PC-9 (cell line): ENCODE results near the gene PKHD1. TPM values are rescaled to one million over a fixed set of nuclear protein-coding genes. Genes with fewer than 3 reads are reported as not detected.
"Not testable (repeated sequence)": the region's sequence is repeated elsewhere in the genome, so short reads cannot be mapped to it uniquely, and the experiment has no call there.

Experiments
- BruUV-seq: library from RNA; stranded (reverse); fragments of 400-500 nt; replicated peaks from 2 replicates; lab custom pipeline; 2021; lab: Mats Ljungman, UMichigan
- CTCF ChIA-PET: fragments of 300-600 bp; sonication (Branson Sonifier 250); formaldehyde crosslinking; loops from one replicate; lab custom pipeline; 2022; ENCODE audit warnings: antibody characterized with exemption; lab: Charles Lee
- POLR2A ChIA-PET: fragments of 300-600 bp; sonication (Branson Sonifier 250); formaldehyde crosslinking; loops from one replicate; lab custom pipeline; 2022; ENCODE audit warnings: antibody characterized with exemption; ENCODE audit not compliant: unreplicated experiment; lab: Charles Lee
- DNase-seq, 2 experiments: peaks; one replicate each; pipeline versions ENCODE4 v3.0.0 to v3.0.0-alpha.2; 2015 to 2022; ENCODE audit warnings: mixed read lengths in 1 of 2
- H2AFZ ChIP-seq: fragments of 200-600 bp; sonication (generic); 2 replicates; pipeline ENCODE4 v1.8.1; 2017; ENCODE audit warnings: antibody characterized with exemption
- H3F3A ChIP-seq: fragments of 200-600 bp; sonication (generic); 2 replicates; pipeline ENCODE4 v1.8.1; 2017; ENCODE audit warnings: antibody characterized with exemption, mild to moderate bottlenecking, low read depth; ENCODE audit not compliant: insufficient read depth
- H3K27ac ChIP-seq: fragments of 200-600 bp; sonication (generic); 2 replicates; pipeline ENCODE4 v1.6.1; 2016; ENCODE audit warnings: mixed run types
- H3K27me3 ChIP-seq: fragments of 200-600 bp; sonication (generic); 2 replicates; pipeline ENCODE4 v1.6.1; 2016; ENCODE audit warnings: low read depth, mixed run types; ENCODE audit not compliant: insufficient read depth
- H3K36me3 ChIP-seq: fragments of 200-600 bp; sonication (generic); 2 replicates; pipeline ENCODE4 v1.6.1; 2016; ENCODE audit warnings: low read depth, mixed run types
- H3K4me1 ChIP-seq: fragments of 200-600 bp; sonication (generic); replicated peaks from 2 replicates; pipeline ENCODE4 v1.6.1; 2016; ENCODE audit warnings: mixed run types; ENCODE audit not compliant: insufficient read depth
- H3K4me2 ChIP-seq: fragments of 200-600 bp; sonication (generic); 2 replicates; pipeline ENCODE4 v1.6.1; 2017; ENCODE audit warnings: mixed run types
- H3K4me3 ChIP-seq: fragments of 200-600 bp; sonication (generic); 2 replicates; pipeline ENCODE4 v1.6.1; 2016; ENCODE audit warnings: mixed run types
- H3K79me2 ChIP-seq: fragments of 200-600 bp; sonication (generic); 2 replicates; pipeline ENCODE4 v1.6.1; 2017; ENCODE audit warnings: low read depth, mixed run types
- H3K9me2 ChIP-seq: fragments of 200-600 bp; sonication (generic); 2 replicates; pipeline ENCODE4 v1.8.1; 2017; ENCODE audit warnings: mild to moderate bottlenecking; ENCODE audit not compliant: insufficient read depth
- H3K9me3 ChIP-seq: fragments of 200-600 bp; sonication (generic); 2 replicates; pipeline ENCODE4 v1.8.1; 2016; ENCODE audit warnings: low read depth; ENCODE audit not compliant: insufficient read depth
- H4K20me1 ChIP-seq: fragments of 200-600 bp; sonication (generic); 2 replicates; pipeline ENCODE4 v1.8.1; 2017; ENCODE audit not compliant: insufficient read depth
- EZH2 ChIP-seq: fragments of 200-600 bp; sonication (generic); IDR thresholded peaks from 2 replicates; pipeline ENCODE4 v1.8.0; 2017; ENCODE audit warnings: antibody characterized with exemption, low read depth
- intact Hi-C: fragments of 100-400 bp; cut with micrococcal nuclease; formaldehyde crosslinking; loops from one replicate; pipeline ENCODE4 v1.10.0; 2022; ENCODE audit not compliant: unreplicated experiment
- total RNA-seq: library from RNA; stranded (reverse); gene quantifications from 2 replicates; pipeline ENCODE4 v1.2.3, GENCODE V29; 2021
- TF ChIP-seq, protein P1 (sequence below): fragments of 200-600 bp; sonication (generic); conservative IDR thresholded peaks from 2 replicates; pipeline ENCODE4 v1.6.1; 2017; ENCODE audit warnings: mixed run types, antibody characterized with exemption, mild to moderate bottlenecking, moderate library complexity

PKHD1 gene
- total RNA-seq, 1 experiment from 2014 or later, result not detected

DNA sequence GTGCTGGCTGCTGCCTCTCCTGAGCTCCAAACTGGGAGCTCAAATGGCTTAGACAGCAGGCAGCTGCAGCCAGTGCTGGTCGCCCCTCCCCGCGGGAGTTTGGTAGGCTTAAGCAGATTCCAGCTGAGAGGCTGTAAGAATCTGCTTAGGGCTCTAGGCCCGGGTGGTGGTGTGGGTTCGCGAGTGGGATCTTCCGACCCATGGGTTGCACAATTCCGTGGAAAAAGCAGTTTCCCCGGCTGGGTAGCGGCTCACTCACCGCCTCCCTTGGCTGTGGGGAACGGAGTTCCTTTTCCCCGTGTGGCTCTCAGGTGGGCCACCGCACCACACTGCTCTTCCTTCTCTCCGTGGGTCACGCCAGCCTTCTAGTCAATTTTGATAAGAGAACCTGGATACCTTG is 232.5 kb downstream of the PKHD1 start:
- Histone ChIP-seq H4K20me1 (no peaks in the 10 kb centered on the region), H3K27ac (no peak overlapping the region), H3K9me3 (no peaks in the 10 kb centered on the region), H3F3A (no peaks in the 10 kb centered on the region), H3K4me3 (no peak overlapping the region), H2AFZ (no peak overlapping the region), H3K36me3 (no peaks in the 10 kb centered on the region), H3K79me2 (no peaks in the 10 kb centered on the region), H3K4me2 (no peak overlapping the region), H3K27me3 (no peaks in the 10 kb centered on the region), H3K9me2 (no peaks in the 10 kb centered on the region), H3K4me1 (no peaks in the 10 kb centered on the region)
- POLR2A ChIA-PET, result no interaction called here
- no peak for TF ChIP-seq EZH2
- TF ChIP-seq, protein P1, sequence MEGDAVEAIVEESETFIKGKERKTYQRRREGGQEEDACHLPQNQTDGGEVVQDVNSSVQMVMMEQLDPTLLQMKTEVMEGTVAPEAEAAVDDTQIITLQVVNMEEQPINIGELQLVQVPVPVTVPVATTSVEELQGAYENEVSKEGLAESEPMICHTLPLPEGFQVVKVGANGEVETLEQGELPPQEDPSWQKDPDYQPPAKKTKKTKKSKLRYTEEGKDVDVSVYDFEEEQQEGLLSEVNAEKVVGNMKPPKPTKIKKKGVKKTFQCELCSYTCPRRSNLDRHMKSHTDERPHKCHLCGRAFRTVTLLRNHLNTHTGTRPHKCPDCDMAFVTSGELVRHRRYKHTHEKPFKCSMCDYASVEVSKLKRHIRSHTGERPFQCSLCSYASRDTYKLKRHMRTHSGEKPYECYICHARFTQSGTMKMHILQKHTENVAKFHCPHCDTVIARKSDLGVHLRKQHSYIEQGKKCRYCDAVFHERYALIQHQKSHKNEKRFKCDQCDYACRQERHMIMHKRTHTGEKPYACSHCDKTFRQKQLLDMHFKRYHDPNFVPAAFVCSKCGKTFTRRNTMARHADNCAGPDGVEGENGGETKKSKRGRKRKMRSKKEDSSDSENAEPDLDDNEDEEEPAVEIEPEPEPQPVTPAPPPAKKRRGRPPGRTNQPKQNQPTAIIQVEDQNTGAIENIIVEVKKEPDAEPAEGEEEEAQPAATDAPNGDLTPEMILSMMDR, result no peak
- BruUV-seq, result no TSS peak
- intact Hi-C loops, result loop anchor here (1.0 to 10.0 kb wide), 2 partner anchors 104 to 170 kb away; no protein-coding TSS in a partner anchor
- CTCF ChIA-PET, result no interaction called here
- no peak for DNase-seq

GRCh38 chr6:51854347-51854746 is 233.1 kb downstream of the PKHD1 start:
- no peaks in the 10 kb centered on the region for H3K4me1 ChIP-seq
- H3K9me3 ChIP-seq, result no peaks in the 10 kb centered on the region
- no peaks in the 10 kb centered on the region for H4K20me1 ChIP-seq
- BruUV-seq, result no TSS peak
- no peaks in the 10 kb centered on the region for H3F3A ChIP-seq
- intact Hi-C loops, result loop anchor here (10.0 kb wide), 1 partner anchor 170 kb away; no protein-coding TSS in a partner anchor
- ChIA-PET CTCF (no interaction called here), POLR2A (no interaction called here)
- no peaks in the 10 kb centered on the region for H3K36me3 ChIP-seq
- no peak overlapping the region for H3K4me2 ChIP-seq
- no peak for TF ChIP-seq EZH2
- TF ChIP-seq, protein P1, result no peak
- H2AFZ ChIP-seq, result no peak overlapping the region
- DNase-seq, result no peak
- H3K9me2 ChIP-seq, result no peaks in the 10 kb centered on the region
- H3K27me3 ChIP-seq, result no peaks in the 10 kb centered on the region
- H3K4me3 ChIP-seq, result no peak overlapping the region
- H3K27ac ChIP-seq, result no peak overlapping the region
- no peaks in the 10 kb centered on the region for H3K79me2 ChIP-seq

DNA sequence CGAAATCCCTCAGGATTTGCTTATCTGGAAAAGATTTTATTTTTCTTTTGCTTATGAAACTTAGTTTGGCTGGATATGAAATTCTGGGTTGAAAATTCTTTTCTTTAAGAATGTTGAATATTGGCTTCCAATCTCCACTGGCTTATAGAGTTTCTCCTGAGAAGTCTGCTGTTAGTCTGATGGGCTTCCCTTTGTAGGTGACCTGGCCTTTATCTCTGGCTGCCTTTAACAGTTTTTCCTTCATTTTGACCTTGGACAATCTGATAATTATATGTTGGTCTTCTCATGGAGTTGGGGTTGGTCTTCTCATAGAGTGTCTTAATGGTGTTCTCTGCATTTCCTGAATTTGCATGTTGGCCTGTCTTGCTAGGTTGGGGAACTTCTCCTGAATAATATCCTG is 234.3 kb downstream of the PKHD1 start:
- H2AFZ ChIP-seq, POLR2A ChIA-PET, H3K9me2 ChIP-seq, H3K9me3 ChIP-seq, H3K4me3 ChIP-seq, H3F3A ChIP-seq, H4K20me1 ChIP-seq, H3K79me2 ChIP-seq, H3K27ac ChIP-seq, BruUV-seq, H3K4me1 ChIP-seq, H3K27me3 ChIP-seq, H3K36me3 ChIP-seq, H3K4me2 ChIP-seq, DNase-seq, CTCF ChIA-PET: not testable (repeated sequence)
- intact Hi-C loops, result loop anchor here (10.0 kb wide), 1 partner anchor 172 kb away; no protein-coding TSS in a partner anchor

- POLR2A ChIA-PET, result no interaction called here
- no peaks in the 10 kb centered on the region for H3K36me3 ChIP-seq
- H3K9me2 ChIP-seq, result no peaks in the 10 kb centered on the region
- TF ChIP-seq, protein P1, result no peak
- TF ChIP-seq EZH2, result no peak
- intact Hi-C loops, result no loop called here
- H3K4me3 ChIP-seq, result no peak overlapping the region
- DNase-seq, result no peak
- no peaks in the 10 kb centered on the region for H4K20me1 ChIP-seq
- no TSS peak for BruUV-seq
- CTCF ChIA-PET, result no interaction called here
- H3K4me1 ChIP-seq, result no peaks in the 10 kb centered on the region
- no peaks in the 10 kb centered on the region for H3K27me3 ChIP-seq
- H3F3A ChIP-seq, result no peaks in the 10 kb centered on the region
- no peak overlapping the region for H2AFZ ChIP-seq
- H3K4me2 ChIP-seq, result no peak overlapping the region
- no peaks in the 10 kb centered on the region for H3K79me2 ChIP-seq
- no peaks in the 10 kb centered on the region for H3K9me3 ChIP-seq
- H3K27ac ChIP-seq, result no peak overlapping the region
Observed at GRCh38 chr6:51846531-51846930, 240.9 kb downstream of the PKHD1 start.
